LHCN-M2 (cell line): ENCODE data around the gene ZNHIT1. TPM values are rescaled to one million over a fixed set of nuclear protein-coding genes. Genes with fewer than 3 reads are reported as not detected.
"Not testable (repeated sequence)": the region's sequence is repeated elsewhere in the genome, so short reads cannot be mapped to it uniquely, and the experiment has no call there.

Source experiments
- DNase-seq: peaks from one replicate; pipeline ENCODE4 v3.0.0-alpha.2; 2012; ENCODE audit warnings: low read depth
- total RNA-seq: library from RNA; depleted of rRNA; stranded (reverse); fragments of >200 nt; gene quantifications from 2 replicates; pipeline ENCODE4 v1.2.3, GENCODE V29; 2014

ZNHIT1 gene
- total RNA-seq, 1 experiment from 2014 or later = 134 TPM

DNA sequence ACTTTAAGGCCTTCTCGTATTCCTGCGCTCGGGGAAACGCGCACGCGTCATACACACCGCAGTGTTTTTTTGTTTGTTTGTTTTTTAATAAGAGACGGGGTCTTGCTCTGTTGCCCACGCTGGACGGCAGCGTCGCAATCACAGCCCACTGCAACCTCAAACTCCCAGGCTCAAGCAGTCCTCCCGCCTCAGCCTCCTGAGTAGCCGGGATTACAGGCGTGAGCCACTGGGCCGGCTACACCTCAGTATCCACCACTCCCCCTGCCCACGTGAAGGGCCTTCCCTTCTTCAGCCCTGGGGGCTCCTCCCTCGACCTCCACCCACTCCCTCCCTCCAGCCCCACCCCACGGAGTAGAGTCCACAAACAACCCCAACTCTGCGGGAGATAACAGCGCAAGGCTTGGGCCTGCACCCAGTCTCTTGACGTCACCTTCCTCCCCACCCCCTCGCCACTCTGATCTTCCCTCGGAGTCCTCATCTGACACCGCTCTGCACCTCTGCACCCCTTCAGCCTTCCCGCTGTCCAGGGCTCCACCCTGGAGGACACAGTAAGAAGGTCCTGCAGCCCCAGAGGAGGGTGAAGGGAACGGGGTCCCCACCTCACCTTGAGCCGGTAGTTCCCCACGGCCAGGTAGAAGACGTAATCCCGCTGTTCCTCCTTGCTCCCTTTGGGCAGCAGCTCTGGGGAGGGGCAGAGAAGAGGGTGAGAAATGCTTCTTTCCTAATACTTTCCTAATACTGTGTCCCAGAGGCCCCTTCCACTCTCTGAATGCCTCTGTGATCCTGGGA is 22.5 kb downstream of the ZNHIT1 start:
- DNase-seq = no peak

DNA sequence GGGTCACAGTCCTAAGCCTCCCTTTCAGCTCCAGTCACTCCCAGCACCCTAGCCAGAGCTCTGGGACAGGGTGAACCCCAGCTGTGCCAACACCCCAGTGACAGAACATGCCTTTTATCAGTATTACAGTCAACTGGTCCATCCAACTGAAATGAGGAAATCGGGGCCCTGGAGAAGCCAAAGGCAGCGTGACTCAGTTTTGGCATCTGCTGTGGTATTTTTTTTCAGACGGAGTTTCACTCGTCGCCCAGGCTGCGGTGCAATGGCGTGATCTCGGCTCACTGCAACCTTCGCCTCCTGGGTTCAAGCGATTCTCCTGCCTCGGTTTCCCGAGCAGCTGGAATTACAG is 23.0 kb downstream of the ZNHIT1 start:
- no peak for DNase-seq

- no peak for DNase-seq
Measured at GRCh38 chr7:101241443-101242349, 23.7 kb downstream of the ZNHIT1 start.

GRCh38 chr7:101243646-101244374 is 25.8 kb downstream of the ZNHIT1 start:
- DNase-seq = no peak

- DNase-seq = peak; percentile 84
Measured at GRCh38 chr7:101244375-101245146, 26.6 kb downstream of the ZNHIT1 start, which contains the start of gene FIS1. Gene FIS1, minus strand, starts transcription at chr7:101245081. Its CDS starts 77 bp downstream, at chr7:101245004.

GRCh38 chr7:101245147-101245668 is 27.2 kb downstream of the ZNHIT1 start:
- DNase-seq = no peak

DNA sequence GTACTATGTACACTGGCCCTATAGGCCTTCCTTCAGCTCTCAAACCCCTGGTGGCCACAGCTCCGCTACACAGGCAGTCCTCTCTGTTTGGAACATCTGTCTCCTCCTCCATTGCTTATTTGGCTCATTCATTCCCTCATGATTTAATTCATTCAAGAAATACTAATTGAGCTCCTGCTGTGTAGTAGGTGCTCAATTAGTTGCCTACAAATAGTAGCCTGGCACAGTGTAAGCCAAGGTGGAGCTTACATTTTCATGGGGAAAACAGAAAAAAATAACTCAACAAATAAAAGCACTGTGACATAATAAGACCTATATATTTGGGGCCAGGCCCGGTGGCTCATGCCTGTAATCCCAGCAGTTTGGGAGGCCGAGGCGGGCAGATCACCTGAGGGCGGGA is 30.3 kb downstream of the ZNHIT1 start:
- DNase-seq = no peak

GRCh38 chr7:101250324-101250723 is 32.4 kb downstream of the ZNHIT1 start:
- no peak for DNase-seq

- DNase-seq = peak; percentile 99
Measured at GRCh38 chr7:101251871-101252659, 34.1 kb downstream of the ZNHIT1 start.

- not testable (repeated sequence) for DNase-seq
Measured at GRCh38 chr7:101253199-101253598, 35.2 kb downstream of the ZNHIT1 start.

DNA sequence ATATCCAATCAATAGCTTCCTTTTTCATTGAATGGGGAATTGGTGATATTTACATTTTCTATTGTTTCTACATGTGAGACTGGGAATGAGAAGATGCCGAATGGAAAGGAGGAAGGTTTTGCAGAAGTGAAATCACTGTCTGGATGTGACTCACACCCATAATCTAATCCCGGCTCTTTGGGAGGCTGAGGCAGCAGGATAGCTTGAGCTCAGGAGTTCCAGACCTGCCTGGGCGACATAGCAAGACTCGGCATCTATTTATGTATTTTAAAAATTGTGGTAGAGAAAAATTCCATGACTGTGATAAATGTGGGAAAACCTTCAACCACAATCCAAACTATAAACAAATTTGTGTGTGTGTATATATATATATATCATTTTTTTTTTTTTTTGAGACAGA is 37.8 kb downstream of the ZNHIT1 start:
- no peak for DNase-seq

GRCh38 chr7:101258243-101258731 is 40.3 kb downstream of the ZNHIT1 start:
- no peak for DNase-seq

DNA sequence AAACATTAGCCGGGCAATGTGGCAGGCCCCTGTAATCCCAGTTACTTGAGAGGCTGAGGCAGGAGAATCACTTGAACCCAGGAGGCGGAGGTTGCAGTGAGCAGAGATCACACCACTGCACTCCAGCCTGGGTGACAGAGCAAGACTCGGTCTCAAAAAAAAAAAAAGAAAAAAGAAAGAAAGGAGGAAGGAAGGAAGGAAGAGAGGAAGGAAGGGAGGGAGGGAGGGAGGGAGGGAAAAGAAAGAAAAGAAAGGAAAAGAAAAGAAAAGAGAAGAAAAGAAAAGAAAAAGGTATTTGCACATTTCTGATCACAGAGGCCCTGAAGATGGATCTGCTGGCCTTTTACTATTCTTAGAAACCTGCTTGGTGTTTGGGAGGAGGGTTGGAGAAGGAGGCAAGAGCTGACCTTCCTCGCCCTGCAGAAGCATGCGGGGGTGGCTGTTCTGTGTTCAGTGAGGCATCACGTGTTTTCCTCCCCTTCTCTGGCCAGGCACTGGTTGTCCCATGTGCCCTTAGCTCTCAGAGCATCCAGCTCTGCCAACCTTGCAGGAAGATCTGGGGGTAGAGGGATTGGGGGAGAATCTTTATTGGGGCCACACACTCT is 46.2 kb downstream of the ZNHIT1 start:
- not testable (repeated sequence) for DNase-seq

DNA sequence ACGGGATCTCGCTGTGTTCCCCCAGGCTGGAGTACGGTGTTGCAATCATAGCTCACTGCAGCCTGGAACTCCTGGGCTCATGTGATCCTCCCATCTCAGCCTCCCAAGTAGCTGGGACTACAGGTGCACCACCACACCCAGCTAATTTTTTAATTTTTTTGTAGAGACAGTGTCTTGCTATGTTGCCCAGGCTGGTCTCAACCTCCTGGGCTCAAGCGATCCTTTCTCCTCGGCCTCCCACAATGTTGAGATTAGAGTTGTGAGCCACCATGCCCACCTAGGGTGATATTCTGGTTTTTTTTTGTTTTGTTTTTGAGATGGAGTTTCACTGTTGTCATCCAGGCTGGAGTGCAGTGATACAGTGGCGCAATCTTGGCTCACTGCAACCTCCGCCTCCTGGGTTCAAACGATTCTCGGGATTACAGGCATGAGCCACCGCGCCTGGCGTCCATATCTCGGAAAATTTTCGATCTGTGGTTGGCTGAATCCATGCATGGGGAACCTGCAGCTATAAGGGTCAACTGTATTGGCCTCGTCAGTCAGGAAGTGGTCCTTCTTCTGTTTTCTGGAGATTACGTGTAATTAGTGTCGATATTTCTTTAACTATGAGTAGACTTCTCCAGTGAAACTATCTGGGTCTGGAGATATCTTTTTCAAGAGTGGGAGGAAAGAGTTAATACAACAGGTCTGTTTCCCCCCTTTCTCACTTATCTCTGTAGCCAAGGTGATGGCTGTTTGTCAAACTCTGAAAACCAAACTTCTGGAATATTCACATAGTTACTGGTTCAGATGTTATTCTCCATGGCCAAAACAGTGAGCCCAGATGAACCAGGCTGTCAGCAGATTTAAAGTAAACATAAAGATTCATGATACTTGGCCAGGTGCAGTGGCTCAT is 47.9 kb downstream of the ZNHIT1 start:
- DNase-seq = no peak

- no peak for DNase-seq
Measured at GRCh38 chr7:101269664-101270063, 51.7 kb downstream of the ZNHIT1 start.

DNA sequence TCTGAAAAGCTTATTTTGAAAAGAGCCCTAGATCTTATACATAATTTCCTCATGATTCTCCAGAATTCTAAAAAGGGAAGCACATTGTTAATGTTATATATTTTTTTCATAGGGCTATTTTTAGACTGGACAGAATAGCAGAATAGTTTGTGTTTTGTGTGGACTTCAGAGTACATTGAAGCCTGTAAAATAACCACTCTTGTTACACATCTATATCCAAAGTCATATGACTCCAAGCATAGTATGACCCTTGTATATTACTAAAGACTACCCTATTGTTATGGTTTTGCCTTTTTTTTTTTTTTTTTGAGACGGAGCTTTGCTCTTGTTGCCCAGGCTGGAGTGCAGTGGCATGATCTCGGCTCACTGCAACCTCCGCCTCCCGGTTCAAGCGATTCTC is 53.1 kb downstream of the ZNHIT1 start:
- no peak for DNase-seq

GRCh38 chr7:101273206-101273605 is 55.2 kb downstream of the ZNHIT1 start:
- DNase-seq = no peak
